ENCODE data around the gene GIPC1. TPM values are rescaled to one million over a fixed set of nuclear protein-coding genes. Genes with fewer than 3 reads are reported as not detected.

Gene GIPC1
- total and polyA plus RNA-seq, 9 of the 15 experiments (the other 6 are each of a cell fraction or from before 2014, with no cell fraction given): 0.49 to 54.7 (median 24.8) TPM

DNA sequence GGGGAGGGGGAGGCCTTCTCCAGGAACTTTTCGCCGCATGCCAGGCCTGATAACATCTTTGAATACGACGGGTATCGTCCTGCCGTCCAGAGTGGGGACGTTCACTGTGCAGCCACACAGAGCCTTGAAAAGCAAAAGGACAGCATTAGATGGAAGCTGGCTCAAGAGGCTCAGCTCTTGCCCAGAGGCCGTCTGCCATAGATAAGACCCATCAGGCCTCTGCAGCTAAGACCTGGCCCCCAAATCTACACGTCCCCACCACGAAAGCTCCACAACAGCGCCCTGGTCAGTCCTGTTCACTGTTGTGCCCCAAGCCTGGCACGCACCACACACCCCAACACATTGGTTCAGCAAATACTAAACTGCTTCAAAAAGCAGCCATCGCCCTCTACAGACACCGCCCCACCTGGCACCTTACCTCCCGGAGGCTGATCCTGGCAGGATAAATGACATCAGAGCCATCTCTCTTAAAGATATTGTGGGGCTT is 20.2 kb upstream of the GIPC1 start:
- WGBS (ENCODE audit: insufficient coverage, low coverage, missing lambda C conversion rate): 7% methylated on average over 15 of the region's 15 CpGs
- FAIRE-seq: no peak
- BruUV-seq (replicated peaks): no TSS peak
- peak overlapping the region; percentile 99 for H3K4me2 ChIP-seq (ENCODE audit: insufficient read depth, low read length)
- H3K9ac ChIP-seq (ENCODE audit: insufficient read depth in 1 of 2, low read depth in 2 of 2, low read length in 2 of 2): peak overlapping the region; percentile 96 to 100
- in situ Hi-C loops (cut with MboI) (no loop called here), intact Hi-C loops (cut with micrococcal nuclease) (loop anchor here (5.0 kb wide), 1 partner anchor 36 kb away; no protein-coding TSS in a partner anchor)
- ATAC-seq: no peak
- no peak overlapping the region for H2AFZ ChIP-seq (ENCODE audit: low read depth, low read length)
- no peaks in the 10 kb centered on the region for H3K9me1 ChIP-seq (ENCODE audit: control insufficient read depth, insufficient read depth, low read length)
- H3K79me2 ChIP-seq (ENCODE audit: control insufficient read depth, insufficient read depth, low read length): peaks cover 45% of the 10 kb centered on the region
- H3K9me3 ChIP-seq (replicated peaks; ENCODE audit: control insufficient read depth, insufficient read depth, low read depth, low read length): no peaks in the 10 kb centered on the region
- no peak for DNase-seq (ENCODE audit: extremely low read depth in 1 of 4, low spot score in 3 of 4)
- peaks cover 38% of the 10 kb centered on the region for H3K36me3 ChIP-seq (ENCODE audit: control insufficient read depth, insufficient read depth, low read length)
- ChIA-PET CTCF (ENCODE audit: low intra/inter-chr PET ratio) (interaction anchor here (0.7 kb wide), 1 partner anchor 10 kb away, joined by 3 read pairs; no protein-coding TSS in a partner anchor), POLR2A (interaction anchor here (0.6 to 6.3 kb wide), 8 partner anchors 10 to 443 kb away, joined by 3 to 70 read pairs (median 4); partner anchors contain the start of gene GIPC1)
- H3K4me1 ChIP-seq (replicated peaks in 1 of 2; ENCODE audit: control insufficient read depth in 2 of 2, insufficient read depth in 2 of 2, low read length in 2 of 2): peaks cover 47 to 55% of the 10 kb centered on the region in 2 experiments
- H4K20me1 ChIP-seq (replicated peaks; ENCODE audit: control insufficient read depth, insufficient read depth, low read length): peaks cover 26% of the 10 kb centered on the region
- H3K4me3 ChIP-seq: peak overlapping the region; percentile 98
- H3K27ac ChIP-seq (ENCODE audit: extremely low read depth, low read depth, low read length): peak overlapping the region; percentile 35; the same call in 1 of the 3 replicates
- TF ChIP-seq, protein P1, sequence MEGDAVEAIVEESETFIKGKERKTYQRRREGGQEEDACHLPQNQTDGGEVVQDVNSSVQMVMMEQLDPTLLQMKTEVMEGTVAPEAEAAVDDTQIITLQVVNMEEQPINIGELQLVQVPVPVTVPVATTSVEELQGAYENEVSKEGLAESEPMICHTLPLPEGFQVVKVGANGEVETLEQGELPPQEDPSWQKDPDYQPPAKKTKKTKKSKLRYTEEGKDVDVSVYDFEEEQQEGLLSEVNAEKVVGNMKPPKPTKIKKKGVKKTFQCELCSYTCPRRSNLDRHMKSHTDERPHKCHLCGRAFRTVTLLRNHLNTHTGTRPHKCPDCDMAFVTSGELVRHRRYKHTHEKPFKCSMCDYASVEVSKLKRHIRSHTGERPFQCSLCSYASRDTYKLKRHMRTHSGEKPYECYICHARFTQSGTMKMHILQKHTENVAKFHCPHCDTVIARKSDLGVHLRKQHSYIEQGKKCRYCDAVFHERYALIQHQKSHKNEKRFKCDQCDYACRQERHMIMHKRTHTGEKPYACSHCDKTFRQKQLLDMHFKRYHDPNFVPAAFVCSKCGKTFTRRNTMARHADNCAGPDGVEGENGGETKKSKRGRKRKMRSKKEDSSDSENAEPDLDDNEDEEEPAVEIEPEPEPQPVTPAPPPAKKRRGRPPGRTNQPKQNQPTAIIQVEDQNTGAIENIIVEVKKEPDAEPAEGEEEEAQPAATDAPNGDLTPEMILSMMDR (IDR thresholded peaks at IDR 0.05 in 2 of 3, conservative IDR thresholded peaks at IDR 0.05 in 1 of 3; ENCODE audit: insufficient read depth in 2 of 3, low read depth in 1 of 3, low read length in 3 of 3): peak in 2 of 3 experiments; percentile 7 to 12; a peak in 2 of 6 replicates
- TF ChIP-seq MYC (IDR thresholded peaks at IDR 0.05; ENCODE audit: low read depth, low read length) (0 out of 2 replicates have a peak, but pooled peaks have one; percentile 21), MYC (CRISPR knock-in tag; IDR thresholded peaks at IDR 0.05; ENCODE audit: borderline replicate concordance, low read depth) (no peak), CBFA2T3 (IDR thresholded peaks at IDR 0.05) (0 out of 2 replicates have a peak, but pooled peaks have one; percentile 7), GABPB1 (CRISPR knock-in tag; IDR thresholded peaks at IDR 0.05) (no peak), HDAC1 (IDR thresholded peaks at IDR 0.05) (no peak), GATAD2B (IDR thresholded peaks at IDR 0.05; ENCODE audit: borderline replicate concordance) (no peak), PHTF2 (CRISPR knock-in tag; IDR thresholded peaks at IDR 0.05) (peak; percentile 92; the same call in 1 of the 2 replicates), SIN3B (IDR thresholded peaks at IDR 0.05; ENCODE audit: low read depth) (0 out of 2 replicates have a peak, but pooled peaks have one; percentile 20), MTA3 (IDR thresholded peaks at IDR 0.05; ENCODE audit: borderline replicate concordance) (peak; percentile 27; the same call in 1 of the 2 replicates), ZNF184 (CRISPR knock-in tag; IDR thresholded peaks at IDR 0.05) (no peak), CCNT2 (IDR thresholded peaks at IDR 0.05; ENCODE audit: borderline replicate concordance, extremely low read depth, insufficient read length, low read depth, low read length) (peak; percentile 40), CAMTA2 (CRISPR knock-in tag; conservative IDR thresholded peaks at IDR 0.05) (no peak), CREM (IDR thresholded peaks at IDR 0.05; ENCODE audit: low read depth) (0 out of 2 replicates have a peak, but pooled peaks have one; percentile 8), POLR2G (IDR thresholded peaks at IDR 0.05; ENCODE audit: low read depth, low read length) (peak; percentile 49), POLR2B (IDR thresholded peaks at IDR 0.05; ENCODE audit: low read depth, partially characterized antibody) (no peak), HLTF (IDR thresholded peaks at IDR 0.05) (0 out of 2 replicates have a peak, but pooled peaks have one; percentile 13), RBFOX2 (IDR thresholded peaks at IDR 0.05; ENCODE audit: low read depth, low read length) (peak; percentile 67; the same call in 1 of the 2 replicates)
- H3K27me3 ChIP-seq (ENCODE audit: control insufficient read depth in 2 of 2, insufficient read depth in 2 of 2, low read length in 2 of 2): no peaks in the 10 kb centered on the region

Data from K562 (cell line).